Mucosa of gallbladder (tissue), 1 donor: ENCODE measurements around the gene SERGEF. TPM values are rescaled to one million over a fixed set of nuclear protein-coding genes. Genes with fewer than 3 reads are reported as not detected.

Experiments
- DNase-seq: peaks from one replicate; pipeline ENCODE4 v3.0.0-alpha.2; 2020; ENCODE audit warnings: low spot score
- total RNA-seq: library from RNA; stranded (reverse); gene quantifications from one replicate; pipeline ENCODE4 v1.2.1, GENCODE V29; 2021
- donor health status: DM: no; HTN: no; CAD: no.

The SERGEF gene
- total RNA-seq, 1 donor from 2014 or later = 39.7 TPM

- no peak for DNase-seq
These were observed 262.1 kb downstream of the SERGEF start for GRCh38 chr11:17750801-17751165.

- no peak for DNase-seq
These were observed 262.6 kb downstream of the SERGEF start for GRCh38 chr11:17750013-17750800.

- DNase-seq = no peak
These were observed 263.8 kb downstream of the SERGEF start for GRCh38 chr11:17748761-17749721.

GRCh38 chr11:17748044-17748443 lies 264.8 kb downstream of the SERGEF start:
- no peak for DNase-seq

- DNase-seq = no peak
These were observed 265.5 kb downstream of the SERGEF start for GRCh38 chr11:17747131-17747955.

- DNase-seq = no peak
These were observed 266.8 kb downstream of the SERGEF start for GRCh38 chr11:17746096-17746495.

GRCh38 chr11:17745023-17745772 lies 267.6 kb downstream of the SERGEF start:
- DNase-seq = no peak

- DNase-seq = no peak
These were observed 268.5 kb downstream of the SERGEF start for GRCh38 chr11:17744151-17744940.

- no peak for DNase-seq
These were observed 269.1 kb downstream of the SERGEF start for GRCh38 chr11:17743808-17744119.

- DNase-seq = no peak
These were observed 269.6 kb downstream of the SERGEF start for GRCh38 chr11:17743026-17743807.

- DNase-seq = no peak
These were observed 270.8 kb downstream of the SERGEF start for GRCh38 chr11:17742019-17742418.

GRCh38 chr11:17741487-17741886 lies 271.4 kb downstream of the SERGEF start:
- no peak for DNase-seq

GRCh38 chr11:17740649-17741235 lies 272.1 kb downstream of the SERGEF start:
- DNase-seq = no peak

GRCh38 chr11:17739945-17740338 lies 272.9 kb downstream of the SERGEF start:
- no peak for DNase-seq

GRCh38 chr11:17738151-17738973 lies 274.5 kb downstream of the SERGEF start:
- DNase-seq = no peak
